Cardiac fibroblast (primary cell): Measurements from ENCODE around the gene LRTM1.

Experiments used
- DNase-seq, 2 donors: peaks; one replicate each; pipeline versions ENCODE4 v3.0.0 to v3.0.0-alpha.2; 2010; ENCODE audit warnings: low read depth in 2 of 2
- H3K4me3 ChIP-seq, 2 donors: replicated peaks in 1 of 2; 1 replicate in 1 of 2; 2 replicates in 1 of 2; pipeline ENCODE4 v1.5.1; 2011; ENCODE audit warnings: low read depth in 2 of 2, low read length in 2 of 2, mild to moderate bottlenecking in 2 of 2, moderate library complexity in 1 of 2
- TF ChIP-seq, protein P1 (sequence below): IDR thresholded peaks from one replicate; pipeline ENCODE4 v1.5.1; 2011; ENCODE audit warnings: low read depth, mild to moderate bottlenecking, low read length, inconsistent platforms

Gene LRTM1

DNA sequence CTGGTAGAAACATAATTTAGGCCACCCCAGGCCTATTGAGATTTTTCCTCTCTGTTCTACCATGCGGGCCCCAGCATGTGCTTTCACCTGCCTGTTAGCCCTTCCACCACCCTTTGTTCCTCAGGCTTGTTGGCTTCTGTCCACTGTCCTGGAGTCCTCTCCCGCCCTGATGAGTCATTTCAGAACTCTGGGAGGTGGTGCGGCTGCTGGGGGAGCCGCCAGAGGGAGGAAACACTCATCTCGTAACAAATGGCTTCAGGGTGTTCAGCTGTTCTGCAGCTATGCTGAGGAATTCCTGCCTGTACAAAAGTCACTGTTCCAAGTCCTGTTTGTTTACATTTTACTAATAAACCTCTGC is 36.3 kb downstream of the LRTM1 start:
- DNase-seq = peak; percentile 95 to 96
- H3K4me3 ChIP-seq = no peak overlapping the region
- TF ChIP-seq, protein P1, sequence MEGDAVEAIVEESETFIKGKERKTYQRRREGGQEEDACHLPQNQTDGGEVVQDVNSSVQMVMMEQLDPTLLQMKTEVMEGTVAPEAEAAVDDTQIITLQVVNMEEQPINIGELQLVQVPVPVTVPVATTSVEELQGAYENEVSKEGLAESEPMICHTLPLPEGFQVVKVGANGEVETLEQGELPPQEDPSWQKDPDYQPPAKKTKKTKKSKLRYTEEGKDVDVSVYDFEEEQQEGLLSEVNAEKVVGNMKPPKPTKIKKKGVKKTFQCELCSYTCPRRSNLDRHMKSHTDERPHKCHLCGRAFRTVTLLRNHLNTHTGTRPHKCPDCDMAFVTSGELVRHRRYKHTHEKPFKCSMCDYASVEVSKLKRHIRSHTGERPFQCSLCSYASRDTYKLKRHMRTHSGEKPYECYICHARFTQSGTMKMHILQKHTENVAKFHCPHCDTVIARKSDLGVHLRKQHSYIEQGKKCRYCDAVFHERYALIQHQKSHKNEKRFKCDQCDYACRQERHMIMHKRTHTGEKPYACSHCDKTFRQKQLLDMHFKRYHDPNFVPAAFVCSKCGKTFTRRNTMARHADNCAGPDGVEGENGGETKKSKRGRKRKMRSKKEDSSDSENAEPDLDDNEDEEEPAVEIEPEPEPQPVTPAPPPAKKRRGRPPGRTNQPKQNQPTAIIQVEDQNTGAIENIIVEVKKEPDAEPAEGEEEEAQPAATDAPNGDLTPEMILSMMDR = peak; percentile 70

DNA sequence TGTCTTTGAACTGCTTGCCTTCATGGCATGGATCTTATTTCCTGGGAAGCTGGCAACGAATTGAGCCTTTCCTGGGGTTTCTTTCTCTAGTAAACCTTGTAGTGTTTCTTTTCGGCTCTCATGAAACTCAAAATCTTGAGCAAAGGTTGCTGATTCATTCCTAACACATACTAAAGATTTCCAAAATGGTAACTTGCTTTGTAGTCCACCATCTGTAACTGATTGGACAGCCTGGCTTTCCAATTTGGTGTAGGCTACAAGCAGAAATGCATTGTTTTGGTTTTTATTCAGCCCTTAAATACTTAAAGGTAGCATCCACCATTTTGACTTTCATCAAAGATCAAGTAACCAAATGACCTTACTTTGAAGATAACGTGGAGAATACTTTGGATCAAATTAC is 38.1 kb downstream of the LRTM1 start:
- TF ChIP-seq, protein P1 = no peak
- DNase-seq = no peak
- no peak overlapping the region for H3K4me3 ChIP-seq

DNA sequence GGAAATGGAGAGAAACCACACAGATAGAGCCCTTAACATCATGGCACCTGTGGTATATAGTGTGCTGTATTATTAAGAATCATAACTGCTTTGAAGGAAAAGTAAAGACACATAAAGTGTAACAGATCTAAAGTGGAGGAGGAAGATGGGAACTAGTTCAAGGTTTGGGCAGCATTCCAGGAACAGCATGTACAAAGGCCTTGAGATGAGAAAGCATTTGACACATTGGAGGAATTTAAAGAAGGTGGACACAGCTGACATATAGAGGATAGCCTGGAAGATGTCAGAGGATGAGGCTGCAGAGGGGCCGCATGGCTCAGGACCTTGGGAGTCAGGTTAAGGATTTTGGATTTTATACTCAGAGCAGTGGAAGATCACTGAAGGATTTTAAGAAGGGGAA is 39.0 kb downstream of the LRTM1 start:
- TF ChIP-seq, protein P1 = no peak
- peak; percentile 53 to 79 for DNase-seq
- H3K4me3 ChIP-seq = no peak overlapping the region

DNA sequence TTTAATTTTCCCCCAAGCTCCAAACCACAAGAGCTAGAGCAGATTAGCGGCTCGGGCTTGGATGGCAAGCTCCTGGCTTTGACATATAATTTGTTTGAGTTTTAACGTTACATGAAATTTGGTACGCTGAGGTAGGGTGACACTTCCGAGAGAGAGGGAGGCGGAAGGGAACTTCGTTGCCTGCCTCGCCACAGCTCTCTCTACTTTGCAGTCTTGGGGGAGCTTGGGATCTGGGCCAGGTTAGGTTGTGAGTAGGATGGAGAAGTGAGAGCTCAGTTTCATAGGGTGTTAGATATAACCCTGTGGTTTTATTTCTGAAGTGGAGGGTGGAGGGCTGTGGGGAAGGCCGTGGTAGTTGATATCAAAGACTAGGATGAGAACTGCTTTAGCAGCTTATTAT is 39.7 kb downstream of the LRTM1 start:
- TF ChIP-seq, protein P1 = no peak
- no peak for DNase-seq
- no peak overlapping the region for H3K4me3 ChIP-seq

DNA sequence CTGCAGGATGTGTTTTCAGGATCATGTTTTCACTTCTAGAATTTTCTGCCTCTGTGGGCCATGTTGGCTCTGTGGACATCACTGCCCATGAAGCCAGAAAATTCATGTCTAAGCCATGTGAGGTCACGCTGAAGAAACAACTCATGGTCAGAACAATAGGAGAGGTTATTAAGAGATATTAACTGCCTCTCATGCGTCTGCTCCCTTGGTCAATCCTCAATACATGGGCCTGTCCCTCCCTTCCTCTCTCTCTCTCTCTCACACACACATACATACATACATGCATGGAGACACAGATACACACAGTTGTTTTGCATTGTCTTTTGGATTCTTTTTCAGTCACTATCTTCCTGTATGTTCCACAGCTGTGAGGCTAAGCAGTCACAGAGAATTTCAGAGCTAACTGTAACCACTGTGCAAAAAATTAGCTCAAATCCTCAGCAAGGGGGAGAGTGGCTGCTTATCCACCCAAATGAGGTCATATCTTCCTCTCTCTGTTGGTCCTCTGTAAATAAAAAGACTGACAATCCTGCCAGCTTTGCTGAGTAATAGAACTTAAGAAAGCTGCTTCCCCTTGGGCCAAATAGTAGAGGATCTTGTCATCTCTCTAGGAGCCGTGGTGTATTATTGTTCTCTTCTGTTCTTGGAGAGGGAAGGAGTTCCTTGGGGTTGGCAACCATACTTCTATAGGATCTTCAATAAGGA is 45.6 kb downstream of the LRTM1 start:
- DNase-seq = peak; percentile 89 to 96
- TF ChIP-seq, protein P1 = no peak
- no peak overlapping the region for H3K4me3 ChIP-seq

DNA sequence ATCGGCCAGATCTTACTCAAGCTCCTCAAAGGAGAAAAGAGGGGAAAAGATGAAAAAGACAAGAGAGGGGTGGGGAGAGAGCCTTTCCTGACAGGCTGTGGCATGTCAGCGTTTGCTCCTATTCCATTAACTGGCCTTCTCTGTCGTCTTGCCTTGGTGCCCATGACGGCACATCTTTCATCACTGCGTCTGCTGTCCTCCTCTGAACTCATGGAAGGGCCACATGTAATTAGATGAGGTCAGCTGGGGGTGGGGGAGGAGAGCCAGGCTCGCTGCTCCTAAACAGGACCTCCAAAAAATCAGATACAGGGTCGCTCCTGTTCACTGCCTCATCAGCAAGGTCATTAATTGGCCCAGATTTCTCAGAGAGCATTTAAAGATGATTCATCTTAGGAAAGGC is 49.7 kb downstream of the LRTM1 start:
- no peak overlapping the region for H3K4me3 ChIP-seq
- peak in 1 of 2 donors; percentile 13 for DNase-seq
- TF ChIP-seq, protein P1 = no peak

DNA sequence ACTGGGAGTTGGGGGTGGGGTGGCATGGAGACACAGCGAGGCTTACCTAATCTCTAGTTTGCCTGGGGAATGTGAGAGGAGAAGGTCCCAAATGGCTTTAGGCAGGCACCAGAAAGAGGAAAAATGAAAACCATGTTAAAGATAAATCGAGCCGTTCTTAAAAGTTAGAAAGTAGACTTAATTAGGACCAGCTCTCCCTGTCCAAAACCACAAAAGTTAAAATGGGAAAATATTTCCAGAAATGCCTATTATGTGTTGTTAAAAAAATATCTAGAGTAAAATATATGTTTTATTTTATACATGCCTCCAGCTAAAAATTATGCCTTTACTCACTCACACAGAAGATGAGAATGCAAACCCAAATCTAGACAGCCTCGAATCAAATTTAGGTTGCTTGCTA is 50.1 kb downstream of the LRTM1 start:
- DNase-seq = no peak
- TF ChIP-seq, protein P1 = no peak
- no peak overlapping the region for H3K4me3 ChIP-seq
